Neural cell (in vitro differentiated cells): ENCODE data around the gene OR8K3. TPM values are rescaled to one million over a fixed set of nuclear protein-coding genes. Genes with fewer than 3 reads are reported as not detected.

Source experiments
- H2AFZ ChIP-seq: fragments of 200-600, 300-800 bp; sonication (generic), shearing (Covaris generic); 2 replicates; pipeline ENCODE4 v1.6.0; 2014; ENCODE audit warnings: low read depth, mild to moderate bottlenecking, antibody characterized with exemption, low read length, moderate library complexity
- H3F3A ChIP-seq: fragments of 200-600 bp; shearing (Covaris generic); 2 replicates; pipeline ENCODE4 v1.6.1; 2016; ENCODE audit warnings: mild to moderate bottlenecking, moderate library complexity, mixed read lengths, antibody characterized with exemption, low read length; ENCODE audit not compliant: insufficient read depth, poor library complexity, severe bottlenecking
- H3K27ac ChIP-seq: fragments of 200-600, 300-800 bp; sonication (generic), shearing (Covaris generic); 2 replicates; pipeline ENCODE4 v1.5.1; 2014; ENCODE audit warnings: mild to moderate bottlenecking, low read length, moderate library complexity
- H3K27me3 ChIP-seq: fragments of 300-800, 200-600 bp; sonication (generic), shearing (Covaris generic); 2 replicates; pipeline ENCODE4 v1.6.0; 2014; ENCODE audit warnings: mild to moderate bottlenecking, low read depth, low read length, moderate library complexity; ENCODE audit not compliant: insufficient read depth
- H3K36me3 ChIP-seq: fragments of 300-800, 200-600 bp; sonication (generic), shearing (Covaris generic); 2 replicates; pipeline ENCODE4 v1.5.1; 2014; ENCODE audit warnings: mild to moderate bottlenecking, antibody characterized with exemption, low read length, moderate library complexity; ENCODE audit not compliant: insufficient read depth
- H3K4me2 ChIP-seq: fragments of 300-800, 200-600 bp; sonication (generic), shearing (Covaris generic); 2 replicates; pipeline ENCODE4 v1.6.0; 2014; ENCODE audit warnings: mild to moderate bottlenecking, low read length
- H3K4me3 ChIP-seq: fragments of 300-800, 200-600 bp; sonication (generic), shearing (Covaris generic); 2 replicates; pipeline ENCODE4 v1.5.1; 2014; ENCODE audit warnings: mild to moderate bottlenecking, low read length, moderate library complexity
- H3K79me2 ChIP-seq: fragments of 200-600 bp; shearing (Covaris generic); replicated peaks from 2 replicates; pipeline ENCODE4 v1.6.0; 2014; ENCODE audit warnings: mild to moderate bottlenecking, low read length, moderate library complexity; ENCODE audit not compliant: insufficient read depth
- H3K9ac ChIP-seq: fragments of 300-800, 200-600 bp; sonication (generic), shearing (Covaris generic); 2 replicates; pipeline ENCODE4 v1.6.1; 2016; ENCODE audit warnings: mild to moderate bottlenecking, low read length, mixed read lengths
- H3K9me2 ChIP-seq: fragments of 200-600 bp; shearing (Covaris generic); 2 replicates; pipeline ENCODE4 v1.6.1; 2016; ENCODE audit warnings: mild to moderate bottlenecking, low read length, mixed read lengths; ENCODE audit not compliant: insufficient read depth
- H3K9me3 ChIP-seq: fragments of 200-600, 300-800 bp; sonication (generic), shearing (Covaris generic); 2 replicates; pipeline ENCODE4 v1.6.1; 2016; ENCODE audit warnings: mild to moderate bottlenecking, mixed run types, low read length, moderate library complexity, mixed read lengths
- H4K20me1 ChIP-seq: fragments of 200-600 bp; shearing (Covaris generic); 2 replicates; pipeline ENCODE4 v1.6.1; 2016; ENCODE audit warnings: mild to moderate bottlenecking, mixed run types; ENCODE audit not compliant: insufficient read depth
- EP300 ChIP-seq: fragments of 450-650 bp; conservative IDR thresholded peaks from 2 replicates; pipeline ENCODE4 v1.6.1; 2014; ENCODE audit warnings: antibody characterized with exemption, mild to moderate bottlenecking, moderate library complexity; ENCODE audit not compliant: poor library complexity, severe bottlenecking
- EZH2 ChIP-seq: fragments of 200-600, 300-800 bp; shearing (Covaris generic), sonication (generic); IDR thresholded peaks from 2 replicates; pipeline ENCODE4 v1.6.1; 2014; ENCODE audit warnings: antibody characterized with exemption, low read length, borderline replicate concordance, mild to moderate bottlenecking; ENCODE audit not compliant: insufficient read depth, poor library complexity, severe bottlenecking
- MXI1 ChIP-seq: fragments of 450-650 bp; conservative IDR thresholded peaks from 2 replicates; pipeline ENCODE4 v1.6.1; 2014; ENCODE audit warnings: antibody characterized with exemption, mild to moderate bottlenecking; ENCODE audit not compliant: poor library complexity, severe bottlenecking
- POLR2AphosphoS5 ChIP-seq: IDR thresholded peaks from 2 replicates; pipeline ENCODE4 v1.6.1; 2012
- RAD21 ChIP-seq: fragments of 450-650 bp; conservative IDR thresholded peaks from 2 replicates; pipeline ENCODE4 v1.6.1; 2014; ENCODE audit warnings: antibody characterized with exemption, mild to moderate bottlenecking, moderate library complexity
- REST ChIP-seq: IDR thresholded peaks from 2 replicates; pipeline ENCODE4 v1.6.1; 2012; ENCODE audit warnings: borderline replicate concordance
- SMC3 ChIP-seq: fragments of 450-650 bp; conservative IDR thresholded peaks from 2 replicates; pipeline ENCODE4 v1.6.1; 2014; ENCODE audit warnings: antibody characterized with exemption, mild to moderate bottlenecking, moderate library complexity; ENCODE audit not compliant: poor library complexity
- TAF1 ChIP-seq: IDR thresholded peaks from 2 replicates; pipeline ENCODE4 v1.6.1; 2012; ENCODE audit warnings: low read depth
- polyA plus RNA-seq: library from polyadenylated mRNA; depleted of rRNA; stranded (reverse); fragments of >200 nt; gene quantifications from 2 replicates; pipeline ENCODE4 v1.2.3, GENCODE V29; 2014
- TF ChIP-seq, protein P1 (sequence below): fragments of 450-650 bp; IDR thresholded peaks from 2 replicates; pipeline ENCODE4 v1.5.1; 2014; ENCODE audit warnings: antibody characterized with exemption, mild to moderate bottlenecking, moderate library complexity; ENCODE audit not compliant: poor library complexity, severe bottlenecking

The OR8K3 gene
- polyA plus RNA-seq, 1 donor from 2014 or later, result not detected

GRCh38 chr11:56292154-56292553, 22.8 kb upstream of the OR8K3 start, which contains the start of gene OR8H1:
TSS of gene OR8H1 (minus strand) at chr11:56292254. CDS start at chr11:56291062, 1,192 bp downstream.
- H3K27me3 ChIP-seq, result no peaks in the 10 kb centered on the region
- TF ChIP-seq REST (no peak), TAF1 (no peak), EP300 (no peak), SMC3 (no peak), RAD21 (no peak), POLR2AphosphoS5 (no peak), MXI1 (no peak), EZH2 (no peak)
- TF ChIP-seq, protein P1, sequence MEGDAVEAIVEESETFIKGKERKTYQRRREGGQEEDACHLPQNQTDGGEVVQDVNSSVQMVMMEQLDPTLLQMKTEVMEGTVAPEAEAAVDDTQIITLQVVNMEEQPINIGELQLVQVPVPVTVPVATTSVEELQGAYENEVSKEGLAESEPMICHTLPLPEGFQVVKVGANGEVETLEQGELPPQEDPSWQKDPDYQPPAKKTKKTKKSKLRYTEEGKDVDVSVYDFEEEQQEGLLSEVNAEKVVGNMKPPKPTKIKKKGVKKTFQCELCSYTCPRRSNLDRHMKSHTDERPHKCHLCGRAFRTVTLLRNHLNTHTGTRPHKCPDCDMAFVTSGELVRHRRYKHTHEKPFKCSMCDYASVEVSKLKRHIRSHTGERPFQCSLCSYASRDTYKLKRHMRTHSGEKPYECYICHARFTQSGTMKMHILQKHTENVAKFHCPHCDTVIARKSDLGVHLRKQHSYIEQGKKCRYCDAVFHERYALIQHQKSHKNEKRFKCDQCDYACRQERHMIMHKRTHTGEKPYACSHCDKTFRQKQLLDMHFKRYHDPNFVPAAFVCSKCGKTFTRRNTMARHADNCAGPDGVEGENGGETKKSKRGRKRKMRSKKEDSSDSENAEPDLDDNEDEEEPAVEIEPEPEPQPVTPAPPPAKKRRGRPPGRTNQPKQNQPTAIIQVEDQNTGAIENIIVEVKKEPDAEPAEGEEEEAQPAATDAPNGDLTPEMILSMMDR, result no peak

DNA sequence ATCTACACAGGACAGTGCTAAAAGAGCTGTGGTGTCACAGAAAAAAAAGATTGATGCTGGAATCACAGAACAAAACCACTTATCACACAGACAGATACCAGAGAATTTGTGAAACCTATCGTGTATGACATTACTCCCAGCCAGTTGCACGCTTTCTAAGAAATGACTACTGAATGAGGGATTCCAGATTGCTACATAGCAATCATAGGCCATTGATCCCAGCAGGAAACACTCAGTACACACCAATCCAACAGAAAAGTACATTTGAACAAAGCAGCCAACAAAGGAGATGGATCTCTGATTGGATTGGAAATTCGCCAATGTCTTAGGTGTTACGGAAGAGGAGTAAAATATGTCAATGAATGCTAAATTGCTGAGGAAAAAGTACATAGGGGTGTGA, 18.0 kb upstream of the OR8K3 start:
- Histone ChIP-seq H3K36me3 (no peaks in the 10 kb centered on the region), H3K4me2 (no peak overlapping the region), H3K27ac (peak overlapping the region; percentile 52), H3F3A (no peaks in the 10 kb centered on the region), H3K9me3 (no peaks in the 10 kb centered on the region), H4K20me1 (no peaks in the 10 kb centered on the region), H3K9me2 (no peaks in the 10 kb centered on the region), H3K27me3 (no peaks in the 10 kb centered on the region), H3K9ac (no peak overlapping the region), H2AFZ (no peak overlapping the region), H3K79me2 (no peaks in the 10 kb centered on the region), H3K4me3 (peak overlapping the region; percentile 12)
- TF ChIP-seq MXI1 (peak; percentile 21), REST (peak; percentile 87), POLR2AphosphoS5 (peak; percentile 94), RAD21 (no peak), SMC3 (no peak), EP300 (peak; percentile 77)

More at GRCh38 chr11:56292154-56292553, 22.8 kb upstream of the OR8K3 start, which contains the start of gene OR8H1:
- no peak within 1 kb of the TSS for H3K4me3 ChIP-seq
- no peak within 1 kb of the TSS for H3K4me2 ChIP-seq
- H2AFZ ChIP-seq, result no peak within 1 kb of the TSS
- H3K9ac ChIP-seq, result no peak within 1 kb of the TSS
- H3K9me3 ChIP-seq, result no peaks in the 10 kb centered on the region
- H3K27ac ChIP-seq, result no peak within 1 kb of the TSS
- no peaks in the 10 kb centered on the region for H3F3A ChIP-seq
- no peaks in the 10 kb centered on the region for H3K79me2 ChIP-seq
- no peaks in the 10 kb centered on the region for H3K9me2 ChIP-seq
- no peaks in the 10 kb centered on the region for H3K36me3 ChIP-seq
- no peaks in the 10 kb centered on the region for H4K20me1 ChIP-seq
